HG03045 (cell line): ENCODE measurements around the gene C3orf70.
"Not testable (repeated sequence)": the region's sequence is repeated elsewhere in the genome, so short reads cannot be mapped to it uniquely, and the experiment has no call there.

Source experiments
- ATAC-seq: cut with Tn5 transposase; IDR thresholded peaks from one replicate; pipeline ENCODE4 v1.9.1; 2021; ENCODE audit warnings: mild to moderate bottlenecking, moderate library complexity; ENCODE audit not compliant: unreplicated experiment

Gene C3orf70

DNA sequence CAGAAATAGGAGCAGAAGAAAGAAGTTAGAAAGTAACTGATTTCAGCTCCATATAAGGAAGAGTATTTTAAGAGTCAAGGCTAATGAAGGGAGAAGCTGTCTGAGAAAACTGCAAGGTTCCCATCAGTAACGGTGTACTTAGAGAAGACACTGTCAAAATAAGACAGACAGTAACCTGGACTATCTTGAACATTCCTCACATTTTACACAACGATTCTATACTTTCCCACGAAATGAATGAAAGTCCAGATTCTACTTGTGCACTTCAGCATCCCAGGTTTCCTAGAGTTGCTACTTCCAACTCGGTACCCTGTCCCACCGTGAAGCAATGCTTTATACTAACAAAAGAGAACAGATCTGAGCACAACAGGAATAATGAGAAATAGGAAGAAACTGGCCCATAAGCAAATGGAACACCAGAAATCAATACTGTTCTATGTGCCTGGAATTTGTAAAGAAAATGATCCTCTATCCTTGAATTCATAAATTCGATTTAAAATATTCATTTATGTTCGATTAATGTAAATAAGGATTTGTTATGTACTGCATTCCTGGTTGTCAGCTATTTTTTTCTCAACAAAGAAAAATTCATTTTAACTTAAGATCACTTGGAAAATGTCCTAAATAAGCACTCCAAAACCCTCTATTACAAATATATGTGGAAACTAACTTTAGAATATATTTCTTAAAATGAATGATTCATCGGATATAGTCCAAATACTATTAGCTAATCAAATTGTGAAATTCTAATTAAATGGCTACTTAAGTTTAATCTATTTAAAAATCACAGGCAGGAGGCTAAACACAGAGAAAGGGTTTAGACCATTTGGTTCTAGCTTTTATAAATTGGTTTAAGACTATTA, 1.5 kb downstream of the C3orf70 start:
- ATAC-seq = no peak

DNA sequence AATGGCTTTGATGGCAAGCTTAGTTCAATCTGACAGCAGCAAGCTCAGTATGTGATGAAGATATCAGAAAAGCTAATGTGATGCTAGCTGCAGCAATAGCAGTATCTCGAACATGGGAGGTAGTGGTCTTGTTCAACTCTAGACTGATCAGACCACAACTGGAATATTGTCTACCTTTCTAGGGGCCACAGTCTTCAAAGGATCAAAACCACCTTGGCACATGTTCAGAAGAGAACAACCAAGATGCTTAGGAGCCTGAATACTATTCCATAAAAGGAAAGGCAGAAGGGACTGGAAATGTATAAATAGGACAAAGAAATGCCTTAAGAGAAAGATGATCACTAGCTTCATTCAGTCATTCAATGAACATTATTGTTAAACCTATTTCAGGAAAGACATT, 2.3 kb downstream of the C3orf70 start:
- no peak for ATAC-seq

DNA sequence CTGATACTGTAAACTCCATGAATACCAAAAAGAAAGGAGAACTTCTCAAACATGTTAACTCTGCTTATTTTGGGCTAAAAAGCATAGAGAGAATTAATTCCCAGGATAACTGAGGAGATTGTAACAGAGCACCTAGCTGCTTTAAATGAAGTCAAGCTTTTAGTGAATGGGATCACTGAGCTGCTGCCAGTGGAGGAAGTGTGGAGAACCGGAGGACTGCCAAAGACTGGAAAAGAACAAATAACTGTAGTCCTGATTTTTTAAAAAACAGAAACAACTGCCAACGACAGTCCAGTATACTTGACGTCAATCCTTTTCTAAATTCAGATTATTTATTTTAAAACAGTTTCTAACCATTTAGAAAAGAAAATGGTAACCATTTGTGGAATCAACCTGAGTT, 3.3 kb downstream of the C3orf70 start:
- ATAC-seq = no peak

DNA sequence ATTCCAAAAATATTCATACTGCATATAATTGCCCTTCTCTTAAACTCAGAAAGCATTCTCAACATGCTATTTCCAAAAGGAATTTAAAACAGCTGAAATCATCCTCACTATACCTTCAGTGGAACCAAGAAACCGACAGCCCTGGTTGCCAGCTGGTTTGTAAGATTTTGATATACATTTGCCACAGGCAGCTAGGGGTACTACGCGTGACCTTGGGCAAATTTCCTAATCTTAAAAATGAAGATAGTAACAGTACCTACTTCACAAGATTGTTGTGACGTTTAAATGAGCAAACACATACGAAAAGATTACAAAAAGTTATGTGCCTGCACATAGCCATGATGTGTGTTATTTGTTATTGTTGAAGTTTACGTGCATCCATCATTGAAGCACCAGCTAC, 7.3 kb downstream of the C3orf70 start:
- ATAC-seq = no peak

DNA sequence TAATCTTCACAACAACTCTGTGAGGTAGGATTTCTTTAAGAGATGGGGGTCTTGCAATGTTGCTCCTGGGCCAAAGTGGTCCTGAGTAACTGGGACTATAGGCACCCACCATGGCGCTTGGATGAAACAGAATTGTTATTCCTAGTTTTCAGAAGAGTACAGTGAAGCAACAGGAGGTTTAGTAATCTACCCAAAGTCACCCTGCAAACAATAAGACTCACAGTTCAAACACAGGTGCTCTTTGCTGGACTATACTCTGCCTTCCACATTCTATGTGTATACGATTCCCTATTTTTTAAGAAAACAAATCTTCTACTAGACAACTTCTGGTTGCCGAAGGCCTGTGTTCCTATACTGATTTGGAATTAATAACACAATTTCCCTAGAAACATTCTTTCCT, 8.1 kb downstream of the C3orf70 start:
- ATAC-seq = no peak

DNA sequence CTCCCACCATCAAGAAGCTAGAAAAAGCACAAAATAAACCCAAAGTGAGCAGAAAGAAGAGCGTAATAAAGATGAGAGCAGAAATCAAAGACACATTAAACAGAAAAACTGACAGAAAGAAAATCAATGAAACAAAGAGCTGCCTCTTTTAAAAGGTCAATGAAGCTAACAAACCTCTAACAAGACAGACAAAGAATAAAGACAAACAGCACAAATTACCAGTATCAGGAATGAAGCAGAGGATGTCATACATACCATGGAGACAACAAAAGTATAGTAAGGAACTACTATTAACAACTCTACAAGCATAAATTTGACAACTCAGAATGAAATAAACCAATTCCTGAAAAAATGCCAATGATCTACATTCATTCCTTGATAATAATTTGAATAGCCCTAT, 15.0 kb downstream of the C3orf70 start:
- no peak for ATAC-seq

DNA sequence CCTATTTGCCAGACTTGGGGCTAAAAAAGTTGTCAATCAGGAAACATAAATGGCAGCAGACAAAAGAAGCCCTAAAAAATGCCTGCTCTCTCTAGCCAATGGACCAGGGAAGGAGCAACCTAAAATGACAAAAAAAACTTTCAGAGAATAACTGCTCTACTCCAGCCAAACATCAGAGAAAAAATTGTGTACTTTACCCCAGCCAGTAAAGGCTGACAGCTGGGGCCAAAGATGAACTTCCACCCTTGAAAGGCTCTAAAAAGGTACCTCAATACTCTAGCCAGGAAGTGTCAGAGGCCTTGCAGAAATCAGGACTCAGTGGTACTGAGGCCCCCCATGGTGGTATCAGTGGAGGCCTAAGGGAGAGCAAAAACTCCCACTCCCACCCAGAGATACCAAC, 18.4 kb downstream of the C3orf70 start:
- ATAC-seq = no peak

DNA sequence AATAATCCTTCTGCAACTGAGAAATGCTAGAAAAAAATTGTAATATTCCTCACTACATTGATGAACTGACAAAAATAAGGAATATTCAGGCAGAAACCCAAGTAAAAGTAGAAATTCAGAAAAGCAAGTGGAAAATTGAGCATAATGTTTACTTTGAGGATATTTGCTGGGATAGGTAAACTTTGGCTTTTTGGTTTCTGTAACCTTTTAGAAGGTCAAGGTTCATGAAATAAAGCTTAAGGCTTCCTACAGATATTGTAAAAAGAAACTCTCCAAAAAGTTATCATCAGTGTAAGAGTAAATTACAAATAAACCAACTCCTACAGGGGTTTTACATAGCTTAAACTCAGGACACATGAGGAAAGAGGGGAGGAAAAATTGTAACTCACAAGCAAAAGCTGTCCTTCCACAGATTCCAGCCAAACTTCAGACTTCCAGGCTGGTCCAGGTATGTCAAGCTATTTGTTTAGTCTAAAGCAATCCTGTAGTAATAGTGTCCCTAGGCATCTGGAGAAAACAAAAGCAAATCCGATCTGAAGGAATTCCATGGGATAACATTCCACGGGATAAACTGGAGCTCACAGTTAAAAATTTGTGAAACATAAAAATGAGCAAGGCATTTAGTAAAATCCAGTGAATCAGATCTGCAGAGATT, 21.1 kb downstream of the C3orf70 start:
- no peak for ATAC-seq

DNA sequence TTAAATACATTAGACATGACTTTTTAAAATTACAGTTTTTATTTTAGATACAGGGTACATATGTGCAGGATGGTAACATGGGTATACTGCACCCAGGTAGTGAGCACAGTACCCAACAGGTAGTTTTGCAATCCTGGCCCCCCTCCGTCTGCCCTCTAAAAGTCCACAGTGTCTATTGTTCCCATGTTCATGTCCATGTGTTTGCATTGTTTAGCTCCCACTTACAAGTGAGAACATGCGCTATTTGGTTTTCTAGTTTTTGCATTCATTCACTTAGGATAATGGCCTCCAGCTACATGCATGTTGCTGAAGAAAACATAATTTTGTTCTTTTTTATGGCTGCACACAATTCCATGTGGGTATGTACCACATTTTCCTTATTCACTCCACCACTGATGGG, 23.8 kb downstream of the C3orf70 start:
- ATAC-seq = no peak

DNA sequence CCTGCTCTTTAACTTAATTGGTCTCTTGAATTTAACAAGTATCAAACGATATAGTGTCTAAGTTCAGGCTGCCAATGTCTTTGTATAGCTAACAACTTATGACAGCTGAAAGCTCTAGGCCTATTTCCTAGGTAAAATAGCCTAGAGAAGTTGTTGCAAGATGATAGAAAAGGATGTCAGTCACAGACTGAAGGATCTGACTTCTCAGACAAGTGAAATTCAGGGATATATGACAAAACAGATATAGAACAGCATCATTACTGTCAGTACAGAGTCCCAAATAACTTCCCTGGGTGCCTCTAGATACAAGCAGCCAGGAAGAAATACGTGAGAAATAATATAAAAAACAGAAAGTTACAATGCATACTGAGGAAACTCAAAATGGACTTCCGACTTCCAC, 26.7 kb downstream of the C3orf70 start:
- no peak for ATAC-seq

DNA sequence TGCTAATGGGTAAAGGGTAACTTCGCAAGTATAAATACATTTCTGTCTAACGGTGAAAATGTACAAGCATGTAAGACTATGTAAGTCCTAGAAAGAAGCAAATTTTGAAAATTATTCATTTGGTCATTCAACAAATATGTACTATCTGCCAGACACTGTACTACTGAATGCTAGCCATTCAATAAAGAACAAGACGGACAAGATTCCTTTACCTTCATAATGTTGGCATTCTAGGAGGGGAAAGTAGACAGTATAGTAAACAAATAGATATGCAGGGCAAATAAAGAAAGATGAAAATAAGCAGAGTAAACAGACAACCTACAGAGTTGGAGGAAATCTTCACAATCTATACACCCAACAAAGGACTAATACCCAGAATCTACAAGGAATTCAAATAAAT, 32.7 kb downstream of the C3orf70 start:
- no peak for ATAC-seq

DNA sequence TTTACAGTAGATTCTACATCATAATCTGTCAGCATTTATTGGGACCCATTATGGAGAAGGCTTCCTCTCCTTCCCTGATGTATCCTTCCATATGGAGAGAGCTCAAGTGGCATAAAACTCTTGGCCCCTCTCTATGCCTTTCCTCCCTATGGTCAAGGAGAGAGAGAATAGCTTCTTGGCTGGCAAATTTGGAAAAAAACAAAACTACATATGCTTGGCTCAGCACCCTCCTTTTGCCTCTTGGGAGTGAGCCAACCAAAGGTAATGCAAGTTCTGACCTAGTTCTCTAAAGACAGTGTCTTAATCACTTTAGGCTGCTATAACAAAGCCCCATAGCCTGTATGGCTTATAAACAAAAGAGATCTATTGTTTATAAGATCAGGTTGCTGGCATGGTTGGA, 37.5 kb downstream of the C3orf70 start:
- ATAC-seq = no peak

DNA sequence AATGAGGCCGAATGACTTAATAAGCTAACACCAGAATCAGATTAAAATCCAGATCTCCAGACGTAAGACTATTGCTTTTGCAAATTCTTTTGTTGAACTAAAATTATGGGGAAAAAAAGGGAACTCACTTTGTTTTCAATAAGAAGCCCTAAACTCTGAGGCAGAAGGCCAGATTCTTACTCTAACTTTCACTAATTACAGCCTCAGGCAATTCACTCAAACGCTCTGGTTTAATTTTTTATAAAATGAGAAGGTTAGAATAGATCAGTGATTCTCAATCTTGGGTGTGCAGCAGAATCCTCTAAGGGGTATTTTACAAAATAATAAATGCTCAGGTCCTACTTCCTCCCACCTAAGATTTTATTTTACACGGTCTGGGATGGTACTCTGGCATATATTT, 38.1 kb downstream of the C3orf70 start:
- no peak for ATAC-seq

DNA sequence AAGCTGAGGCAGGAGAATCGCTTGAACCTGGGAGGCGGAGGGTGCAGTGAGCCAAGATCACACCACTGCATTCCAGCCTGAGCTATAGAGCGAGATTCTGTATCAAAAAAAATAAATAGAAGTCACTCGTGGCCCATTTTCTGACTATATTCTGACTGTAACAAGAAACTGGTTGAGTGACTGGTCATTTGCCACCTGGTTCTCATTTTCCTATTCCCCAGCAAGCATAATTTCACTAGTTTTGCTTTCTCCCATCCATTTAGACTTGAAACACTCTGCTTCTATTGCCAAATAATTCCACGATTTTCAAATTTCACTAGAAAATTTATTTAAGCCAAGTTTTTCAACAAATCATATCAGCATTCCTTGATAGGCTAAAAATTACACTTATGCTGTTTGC, 40.7 kb downstream of the C3orf70 start:
- ATAC-seq = no peak

DNA sequence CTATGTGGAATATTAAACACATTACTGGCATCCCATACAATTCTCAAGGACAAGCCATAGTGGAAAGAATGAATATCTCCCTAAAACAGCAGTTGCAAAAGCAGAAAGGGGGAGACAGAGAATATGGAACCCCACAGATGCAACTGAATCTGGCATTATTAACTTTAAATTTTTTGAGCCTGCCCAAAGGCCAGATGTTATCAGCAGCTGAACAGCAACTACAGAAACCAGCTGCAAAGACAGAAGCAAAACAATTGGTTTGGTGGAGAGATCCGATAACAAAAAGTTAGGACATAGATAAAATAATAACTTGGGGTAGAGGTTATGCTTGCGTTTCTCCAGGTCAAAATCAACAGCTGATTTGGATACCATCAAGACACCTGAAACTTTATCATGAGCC, 43.8 kb downstream of the C3orf70 start:
- not testable (repeated sequence) for ATAC-seq

DNA sequence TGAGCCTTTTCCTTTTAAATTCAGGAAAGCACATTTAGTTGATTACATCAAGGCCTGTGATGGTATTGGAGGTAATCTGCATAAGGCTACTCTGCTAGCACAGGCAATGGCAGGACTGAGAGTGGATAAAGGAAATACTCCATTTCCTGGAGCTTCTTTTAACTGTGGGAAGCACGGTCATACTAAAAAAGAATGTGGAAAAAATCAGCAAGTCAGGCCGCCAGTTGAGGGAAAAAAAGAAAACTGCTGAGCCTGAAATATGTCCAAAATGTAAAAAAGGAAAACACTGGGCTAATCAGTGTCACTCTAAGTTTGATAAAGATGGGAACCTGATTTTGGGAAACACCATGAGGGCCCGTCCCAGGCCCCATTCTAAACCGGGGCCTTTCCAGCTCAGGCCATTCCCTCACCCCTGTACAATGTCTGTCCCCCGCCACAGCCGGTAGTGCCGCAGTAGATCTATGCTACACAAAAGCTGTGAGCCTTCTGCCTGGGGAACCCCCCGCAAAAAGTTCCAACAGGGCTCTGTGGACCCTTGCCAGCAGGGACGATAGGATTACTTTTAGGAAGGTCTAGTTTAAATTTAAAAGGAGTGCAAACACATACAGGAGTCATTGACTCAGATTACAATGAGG, 46.5 kb downstream of the C3orf70 start:
- not testable (repeated sequence) for ATAC-seq

DNA sequence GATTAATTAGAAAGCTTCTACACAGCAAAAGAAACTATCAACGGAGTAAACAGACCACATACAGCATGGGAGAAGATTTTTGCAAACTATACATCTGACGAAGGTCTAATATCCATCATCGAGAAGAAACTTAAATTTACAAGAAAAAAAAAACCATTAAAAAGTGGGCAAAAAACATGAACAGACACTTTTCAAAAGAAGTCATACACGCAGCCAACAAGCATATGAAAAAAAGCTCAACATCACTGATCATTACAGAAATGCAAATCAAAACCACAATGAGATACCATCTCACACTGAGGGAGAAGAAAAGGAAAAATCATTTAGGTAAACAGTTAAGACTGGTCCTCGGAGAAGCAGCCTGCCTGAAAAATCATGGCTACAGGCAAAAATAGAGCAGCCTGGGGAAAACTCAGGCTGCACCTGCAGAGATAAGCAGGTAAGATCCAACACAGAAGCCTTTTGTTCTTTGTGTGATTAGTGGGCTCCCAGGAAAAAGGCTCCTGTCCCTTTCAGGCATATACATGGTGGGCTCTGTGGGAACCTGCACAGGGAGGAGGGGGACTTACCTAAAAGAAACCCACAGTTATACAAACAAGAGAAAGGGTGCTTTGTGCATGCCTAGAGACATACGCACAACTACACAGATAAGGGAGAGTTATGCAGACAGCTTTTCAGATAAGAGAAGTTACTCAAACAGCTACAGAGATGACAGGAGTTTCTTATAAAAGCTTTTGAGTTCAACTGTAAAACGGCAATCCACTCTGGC, 49.3 kb downstream of the C3orf70 start:
- no peak for ATAC-seq

DNA sequence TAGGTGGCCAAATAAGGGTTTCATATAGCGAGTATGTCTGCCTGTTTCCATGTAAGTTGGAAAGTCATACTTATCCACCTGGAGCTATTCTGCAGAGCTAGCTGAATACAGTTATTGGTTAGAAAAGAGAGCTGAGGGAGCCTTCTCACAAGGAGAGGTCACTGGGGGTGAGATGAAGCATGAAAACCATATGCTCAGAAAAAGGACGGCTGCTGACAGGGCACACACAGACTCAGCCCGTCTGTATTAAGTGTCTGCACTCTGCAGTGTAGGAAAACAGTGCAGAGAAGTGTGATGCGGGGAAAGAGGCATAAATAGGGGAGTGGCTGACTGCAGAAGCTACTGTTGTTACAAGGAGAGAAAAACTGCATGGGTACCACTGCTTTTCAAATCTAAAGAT, 58.2 kb downstream of the C3orf70 start:
- no peak for ATAC-seq

DNA sequence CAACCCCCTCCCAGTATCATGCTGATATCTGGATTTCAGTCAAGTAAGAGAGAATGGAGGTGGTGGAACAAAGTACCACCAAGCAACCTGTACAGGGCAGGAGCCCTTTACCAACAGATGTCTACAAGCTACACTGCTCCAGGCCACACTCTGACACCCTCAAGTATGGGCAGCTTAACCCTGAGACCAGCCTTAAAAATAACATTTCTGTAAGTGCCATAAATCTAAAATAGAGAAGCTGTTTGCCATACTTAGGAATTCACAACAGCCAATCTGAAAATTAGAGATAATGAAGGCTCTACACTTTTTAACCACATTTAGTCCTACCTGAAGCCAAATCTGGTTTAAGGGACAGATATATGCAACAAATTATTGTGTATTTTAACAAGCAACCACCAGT, 59.7 kb downstream of the C3orf70 start:
- ATAC-seq = no peak

DNA sequence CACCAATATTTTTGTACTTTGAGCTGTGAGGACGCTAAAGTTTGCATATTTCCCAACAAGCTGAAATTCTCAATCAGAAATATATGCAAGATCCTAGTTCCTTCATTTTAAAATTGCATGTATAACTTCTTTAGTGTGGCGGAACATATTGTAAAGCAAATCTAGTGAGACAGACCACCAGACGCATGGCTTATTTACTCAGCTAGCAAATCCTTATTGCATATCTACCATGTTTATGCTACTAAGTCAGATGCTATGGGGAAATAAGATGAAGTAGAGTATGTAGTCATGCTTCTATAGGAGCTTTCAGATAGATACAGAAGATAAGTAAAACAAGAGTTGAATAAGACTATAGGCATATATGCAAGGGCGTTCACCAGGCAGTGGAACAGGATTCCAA, 62.0 kb downstream of the C3orf70 start:
- no peak for ATAC-seq

DNA sequence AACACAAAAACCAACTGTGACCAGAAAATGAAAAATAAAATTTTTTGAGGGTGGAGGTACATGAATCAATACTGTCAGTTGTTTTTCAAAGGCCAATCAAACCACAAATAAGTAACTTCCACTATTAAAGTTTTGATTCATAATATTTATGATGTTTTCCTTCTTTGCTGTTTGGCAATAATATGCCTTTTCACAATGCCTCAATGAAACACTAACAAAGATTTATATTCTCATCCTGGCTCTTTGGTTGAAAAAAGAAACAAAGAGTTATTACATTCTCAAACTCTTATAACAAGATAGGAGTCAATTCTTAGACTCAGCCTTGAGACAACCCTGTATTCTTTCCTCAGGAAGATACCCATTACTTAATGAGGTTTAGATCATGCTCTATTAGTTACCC, 63.1 kb downstream of the C3orf70 start:
- ATAC-seq = no peak
